Breast epithelium (tissue), 3 donors: ENCODE results near the gene ARAF.

Experiments used
- POLR2A ChIP-seq: fragments of 450-650 bp; IDR thresholded peaks from one replicate; pipeline ENCODE4 v1.6.1; 2016; ENCODE audit warnings: antibody characterized with exemption, mild to moderate bottlenecking, moderate library complexity
- POLR2AphosphoS5 ChIP-seq, 3 donors: sonication (generic); formaldehyde crosslinking; IDR thresholded peaks; one replicate each; pipeline ENCODE4 v1.6.1; 2017; ENCODE audit warnings: antibody characterized with exemption in 3 of 3
- TF ChIP-seq, protein P1 (sequence below), 3 donors: fragments of 450-650 bp; IDR thresholded peaks; one replicate each; pipeline ENCODE4 v1.5.1; 2016 to 2017; ENCODE audit warnings: antibody characterized with exemption in 3 of 3, mild to moderate bottlenecking in 3 of 3, moderate library complexity in 3 of 3

DNA sequence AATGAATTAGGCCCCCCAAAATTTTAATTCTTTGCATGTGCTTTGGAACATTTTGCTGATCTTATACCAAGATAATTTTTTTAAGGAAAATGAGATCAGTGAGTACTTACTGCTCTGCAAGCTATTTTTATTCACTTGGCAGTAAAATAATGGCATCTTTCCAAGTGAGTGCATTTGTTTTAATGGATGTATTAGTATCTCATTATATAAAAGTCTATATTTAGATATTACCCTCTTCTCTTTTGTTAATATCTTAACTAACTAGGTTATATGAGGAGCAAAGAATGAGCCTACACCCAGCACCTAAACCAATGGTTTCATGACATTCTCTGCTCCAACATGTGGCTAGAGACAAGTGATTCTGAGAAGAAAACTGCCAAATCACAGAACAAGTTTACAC is 21.1 kb upstream of the ARAF start:
- TF ChIP-seq, protein P1, sequence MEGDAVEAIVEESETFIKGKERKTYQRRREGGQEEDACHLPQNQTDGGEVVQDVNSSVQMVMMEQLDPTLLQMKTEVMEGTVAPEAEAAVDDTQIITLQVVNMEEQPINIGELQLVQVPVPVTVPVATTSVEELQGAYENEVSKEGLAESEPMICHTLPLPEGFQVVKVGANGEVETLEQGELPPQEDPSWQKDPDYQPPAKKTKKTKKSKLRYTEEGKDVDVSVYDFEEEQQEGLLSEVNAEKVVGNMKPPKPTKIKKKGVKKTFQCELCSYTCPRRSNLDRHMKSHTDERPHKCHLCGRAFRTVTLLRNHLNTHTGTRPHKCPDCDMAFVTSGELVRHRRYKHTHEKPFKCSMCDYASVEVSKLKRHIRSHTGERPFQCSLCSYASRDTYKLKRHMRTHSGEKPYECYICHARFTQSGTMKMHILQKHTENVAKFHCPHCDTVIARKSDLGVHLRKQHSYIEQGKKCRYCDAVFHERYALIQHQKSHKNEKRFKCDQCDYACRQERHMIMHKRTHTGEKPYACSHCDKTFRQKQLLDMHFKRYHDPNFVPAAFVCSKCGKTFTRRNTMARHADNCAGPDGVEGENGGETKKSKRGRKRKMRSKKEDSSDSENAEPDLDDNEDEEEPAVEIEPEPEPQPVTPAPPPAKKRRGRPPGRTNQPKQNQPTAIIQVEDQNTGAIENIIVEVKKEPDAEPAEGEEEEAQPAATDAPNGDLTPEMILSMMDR (IDR thresholded peaks at IDR 0.05) = no peak
- TF ChIP-seq POLR2AphosphoS5 (IDR thresholded peaks at IDR 0.05) (no peak), POLR2A (no peak)
